ENCODE results near the gene PPIG. TPM values are rescaled to one million over a fixed set of nuclear protein-coding genes. Genes with fewer than 3 reads are reported as not detected.

PPIG gene
- total and polyA plus RNA-seq, 5 donors from 2014 or later = 50.6 to 81.6 (median 53.0) TPM

DNA sequence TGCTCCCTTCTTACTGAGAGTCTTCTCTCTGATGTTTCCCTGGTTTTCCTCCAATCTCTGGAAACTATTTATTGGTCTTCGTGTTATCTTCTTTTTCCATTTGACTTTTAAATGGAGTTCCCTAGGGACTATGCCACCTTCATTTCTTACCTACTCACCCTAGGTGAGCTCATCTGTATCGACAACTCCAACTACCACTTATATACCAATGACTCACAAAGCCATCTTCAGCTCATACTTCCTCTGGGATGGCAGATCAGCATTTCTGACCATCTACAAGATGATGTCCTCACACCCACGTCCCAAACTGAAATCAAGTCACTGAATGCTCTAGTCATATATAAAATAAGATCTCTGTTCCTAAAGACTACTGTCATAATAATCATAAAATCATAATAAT lies 69.5 kb downstream of the PPIG start:
- DNase-seq (no peak), ATAC-seq (ENCODE audit: low read depth in 2 of 2) (no peak)
- Mint-ChIP-seq H3K27ac (no peak overlapping the region), H3K4me1 (peaks cover 0 to 3% (median 0%) of the 10 kb centered on the region in 4 donors), H3K9me3 (peaks cover 0 to 3% (median 0%) of the 10 kb centered on the region in 7 donors), H3K36me3 (no peaks in the 10 kb centered on the region), H3K4me3 (no peak overlapping the region), H3K27me3 (peaks cover 38% of the 10 kb centered on the region)
- Histone ChIP-seq H3K36me3 (ENCODE audit: control insufficient read depth, insufficient read depth, low read length) (no peaks in the 10 kb centered on the region), H3K27me3 (ENCODE audit: control insufficient read depth, insufficient read depth, low read length) (peaks cover 3% of the 10 kb centered on the region), H3K4me3 (ENCODE audit: low read depth, low read length) (no peak overlapping the region), H3K4me1 (ENCODE audit: control insufficient read depth, insufficient read depth, low read length, poor library complexity, severe bottlenecking) (no peaks in the 10 kb centered on the region), H3K27ac (ENCODE audit: insufficient read depth, low read length, poor library complexity, severe bottlenecking) (no peak overlapping the region), H3K9me3 (ENCODE audit: control insufficient read depth in 2 of 2, low read length in 2 of 2) (no peaks in the 10 kb centered on the region)

DNA sequence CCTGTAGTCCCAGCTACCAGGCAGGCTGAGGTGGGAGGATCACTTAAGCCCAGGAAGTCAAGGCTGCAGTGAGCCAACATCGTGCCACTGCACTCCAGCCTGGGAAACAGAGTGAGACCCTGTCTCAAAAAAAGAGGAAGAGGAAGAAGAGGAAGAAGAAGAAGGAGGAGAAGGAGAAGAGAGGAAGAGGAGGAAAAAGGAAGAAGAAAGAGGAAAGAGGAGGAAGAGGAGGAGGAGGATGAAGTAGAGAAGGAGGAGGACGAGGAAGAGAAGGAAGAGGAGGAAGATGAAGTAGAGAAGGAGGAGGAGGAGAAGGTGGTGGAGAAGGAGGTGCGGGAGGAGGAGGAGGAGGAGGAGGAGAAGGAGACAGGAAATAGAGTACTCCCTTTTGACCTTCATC lies 72.0 kb downstream of the PPIG start:
- Mint-ChIP-seq H3K9me3 (peaks cover 0 to 3% (median 0%) of the 10 kb centered on the region in 7 donors), H3K4me1 (no peaks in the 10 kb centered on the region), H3K27me3 (peaks cover 37% of the 10 kb centered on the region), H3K4me3 (no peak overlapping the region), H3K27ac (peak overlapping the region in 1 of 3 donors; percentile 79), H3K36me3 (no peaks in the 10 kb centered on the region)
- no peaks in the 10 kb centered on the region for H3K36me3 ChIP-seq (ENCODE audit: control insufficient read depth, insufficient read depth, low read length)
- ATAC-seq (ENCODE audit: low read depth in 2 of 2) (no peak), DNase-seq (no peak)
- H3K27me3 ChIP-seq (ENCODE audit: control insufficient read depth, insufficient read depth, low read length) = peaks cover 5% of the 10 kb centered on the region
- no peak overlapping the region for H3K27ac ChIP-seq (ENCODE audit: insufficient read depth, low read length, poor library complexity, severe bottlenecking)
- H3K4me1 ChIP-seq (ENCODE audit: control insufficient read depth, insufficient read depth, low read length, poor library complexity, severe bottlenecking) = no peaks in the 10 kb centered on the region
- H3K9me3 ChIP-seq (ENCODE audit: control insufficient read depth in 2 of 2, low read length in 2 of 2) = no peaks in the 10 kb centered on the region
- H3K4me3 ChIP-seq (ENCODE audit: low read depth, low read length) = no peak overlapping the region

DNA sequence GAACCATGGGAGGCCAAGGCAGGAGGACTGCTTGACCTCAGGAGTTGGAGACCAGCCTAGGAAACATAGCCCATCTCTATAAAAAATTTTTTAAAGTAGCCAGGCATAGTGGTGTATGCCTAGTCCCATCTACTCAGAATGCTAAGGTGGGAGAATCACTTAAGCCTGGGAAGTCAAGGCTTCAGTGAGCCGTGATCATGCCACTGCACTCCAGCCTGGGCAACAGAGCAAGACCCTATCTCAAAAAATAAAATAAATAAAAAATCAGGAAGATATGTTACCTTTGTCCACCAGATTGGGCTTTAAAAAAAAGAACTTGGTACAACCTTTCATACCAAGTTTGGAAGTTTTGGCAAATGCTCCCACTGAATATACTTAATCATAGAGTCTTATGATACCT lies 74.7 kb downstream of the PPIG start:
- Histone ChIP-seq H3K4me3 (ENCODE audit: low read depth, low read length) (no peak overlapping the region), H3K9me3 (ENCODE audit: control insufficient read depth in 2 of 2, low read length in 2 of 2) (no peaks in the 10 kb centered on the region), H3K27me3 (ENCODE audit: control insufficient read depth, insufficient read depth, low read length) (peaks cover 2% of the 10 kb centered on the region), H3K27ac (ENCODE audit: insufficient read depth, low read length, poor library complexity, severe bottlenecking) (no peak overlapping the region), H3K36me3 (ENCODE audit: control insufficient read depth, insufficient read depth, low read length) (no peaks in the 10 kb centered on the region), H3K4me1 (ENCODE audit: control insufficient read depth, insufficient read depth, low read length, poor library complexity, severe bottlenecking) (no peaks in the 10 kb centered on the region)
- H3K36me3 Mint-ChIP-seq = no peaks in the 10 kb centered on the region
- DNase-seq = no peak
- H3K27ac Mint-ChIP-seq = no peak overlapping the region
- H3K4me1 Mint-ChIP-seq = no peaks in the 10 kb centered on the region
- peaks cover 0 to 1% (median 0%) of the 10 kb centered on the region in 7 donors for H3K9me3 Mint-ChIP-seq
- no peak for ATAC-seq (ENCODE audit: low read depth in 2 of 2)
- H3K4me3 Mint-ChIP-seq = no peak overlapping the region
- peaks cover 32% of the 10 kb centered on the region for H3K27me3 Mint-ChIP-seq

DNA sequence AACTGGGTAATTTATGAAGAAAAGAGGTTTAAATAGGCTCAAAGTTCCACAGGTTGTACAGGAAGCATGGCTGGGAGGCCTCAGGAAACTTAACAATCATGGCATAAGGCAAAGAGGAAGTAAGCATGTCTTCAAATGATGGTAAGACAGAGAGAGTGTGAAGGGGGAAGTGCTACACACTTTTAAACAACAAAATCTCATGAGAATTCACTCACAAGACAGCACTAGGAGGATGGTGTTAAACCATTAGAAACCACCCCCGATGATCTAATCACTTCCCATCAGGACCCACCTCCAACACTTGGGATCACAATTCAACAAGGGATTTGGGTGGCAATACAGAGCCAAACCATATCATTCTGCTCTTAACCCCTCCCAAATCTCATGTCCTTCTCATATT lies 75.2 kb downstream of the PPIG start:
- no peak overlapping the region for H3K27ac Mint-ChIP-seq
- H3K36me3 ChIP-seq (ENCODE audit: control insufficient read depth, insufficient read depth, low read length) = no peaks in the 10 kb centered on the region
- peaks cover 0 to 1% (median 0%) of the 10 kb centered on the region in 7 donors for H3K9me3 Mint-ChIP-seq
- no peaks in the 10 kb centered on the region for H3K4me1 Mint-ChIP-seq
- no peaks in the 10 kb centered on the region for H3K4me1 ChIP-seq (ENCODE audit: control insufficient read depth, insufficient read depth, low read length, poor library complexity, severe bottlenecking)
- no peaks in the 10 kb centered on the region for H3K9me3 ChIP-seq (ENCODE audit: control insufficient read depth in 2 of 2, low read length in 2 of 2)
- peaks cover 32% of the 10 kb centered on the region for H3K27me3 Mint-ChIP-seq
- no peak overlapping the region for H3K27ac ChIP-seq (ENCODE audit: insufficient read depth, low read length, poor library complexity, severe bottlenecking)
- no peak for ATAC-seq (ENCODE audit: low read depth in 2 of 2)
- DNase-seq = no peak
- no peak overlapping the region for H3K4me3 ChIP-seq (ENCODE audit: low read depth, low read length)
- no peak overlapping the region for H3K4me3 Mint-ChIP-seq
- H3K36me3 Mint-ChIP-seq = no peaks in the 10 kb centered on the region
- H3K27me3 ChIP-seq (ENCODE audit: control insufficient read depth, insufficient read depth, low read length) = peaks cover 2% of the 10 kb centered on the region

DNA sequence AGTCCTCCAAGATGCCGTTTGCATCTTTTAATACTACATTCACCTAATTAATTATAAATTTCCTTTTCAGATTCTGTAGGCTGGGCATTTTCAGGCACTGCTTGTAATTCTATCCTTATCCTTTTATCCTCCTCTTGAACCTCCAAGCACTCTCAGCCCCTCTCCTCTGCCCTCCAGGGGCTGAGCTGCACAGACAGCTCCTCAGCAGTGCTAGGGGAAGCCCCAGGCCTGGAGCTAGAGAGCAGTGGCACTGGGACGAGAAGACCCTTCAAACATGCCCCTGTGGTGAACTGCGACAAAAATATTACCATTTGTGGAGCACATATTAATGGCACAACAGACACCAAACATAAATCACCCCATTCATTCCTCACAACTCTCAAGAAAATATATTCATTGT lies 77.1 kb downstream of the PPIG start:
- Mint-ChIP-seq H3K4me1 (no peaks in the 10 kb centered on the region), H3K27ac (no peak overlapping the region), H3K36me3 (no peaks in the 10 kb centered on the region), H3K4me3 (no peak overlapping the region), H3K9me3 (peaks cover 0 to 1% (median 0%) of the 10 kb centered on the region in 7 donors), H3K27me3 (peaks cover 23% of the 10 kb centered on the region)
- no peak overlapping the region for H3K27ac ChIP-seq (ENCODE audit: insufficient read depth, low read length, poor library complexity, severe bottlenecking)
- no peaks in the 10 kb centered on the region for H3K36me3 ChIP-seq (ENCODE audit: control insufficient read depth, insufficient read depth, low read length)
- H3K4me3 ChIP-seq (ENCODE audit: low read depth, low read length) = no peak overlapping the region
- no peaks in the 10 kb centered on the region for H3K9me3 ChIP-seq (ENCODE audit: control insufficient read depth in 2 of 2, low read length in 2 of 2)
- H3K4me1 ChIP-seq (ENCODE audit: control insufficient read depth, insufficient read depth, low read length, poor library complexity, severe bottlenecking) = no peaks in the 10 kb centered on the region
- DNase-seq (no peak), ATAC-seq (ENCODE audit: low read depth in 2 of 2) (no peak)
- peaks cover 2% of the 10 kb centered on the region for H3K27me3 ChIP-seq (ENCODE audit: control insufficient read depth, insufficient read depth, low read length)

DNA sequence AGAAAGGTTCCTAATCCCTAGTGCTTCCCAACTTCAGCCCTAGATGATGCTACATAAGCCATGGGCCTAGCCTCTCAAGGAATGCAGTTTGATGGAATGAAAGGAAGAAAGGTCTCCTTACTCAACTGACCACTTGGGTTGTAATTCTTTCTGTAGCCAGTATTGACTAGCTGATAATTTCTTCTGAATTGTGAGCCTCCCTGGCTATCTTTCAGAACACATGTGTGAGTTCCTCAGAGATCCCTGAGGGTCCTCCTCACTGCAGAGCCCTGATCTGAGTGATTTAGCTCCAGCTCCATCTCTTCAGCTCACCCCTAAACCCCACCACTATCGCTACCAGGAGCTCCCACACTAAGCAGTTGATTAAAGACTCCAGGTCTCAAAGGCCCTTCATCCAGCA lies 78.6 kb downstream of the PPIG start:
- Histone ChIP-seq H3K4me1 (ENCODE audit: control insufficient read depth, insufficient read depth, low read length, poor library complexity, severe bottlenecking) (no peaks in the 10 kb centered on the region), H3K27ac (ENCODE audit: insufficient read depth, low read length, poor library complexity, severe bottlenecking) (no peak overlapping the region), H3K4me3 (ENCODE audit: low read depth, low read length) (no peak overlapping the region), H3K27me3 (ENCODE audit: control insufficient read depth, insufficient read depth, low read length) (peaks cover 5% of the 10 kb centered on the region), H3K9me3 (ENCODE audit: control insufficient read depth in 2 of 2, low read length in 2 of 2) (no peaks in the 10 kb centered on the region), H3K36me3 (ENCODE audit: control insufficient read depth, insufficient read depth, low read length) (no peaks in the 10 kb centered on the region)
- no peak overlapping the region for H3K27ac Mint-ChIP-seq
- H3K36me3 Mint-ChIP-seq = no peaks in the 10 kb centered on the region
- peaks cover 20% of the 10 kb centered on the region for H3K27me3 Mint-ChIP-seq
- DNase-seq = no peak
- no peak overlapping the region for H3K4me3 Mint-ChIP-seq
- no peak for ATAC-seq (ENCODE audit: low read depth in 2 of 2)
- no peaks in the 10 kb centered on the region for H3K4me1 Mint-ChIP-seq
- peaks cover 0 to 1% (median 0%) of the 10 kb centered on the region in 7 donors for H3K9me3 Mint-ChIP-seq

DNA sequence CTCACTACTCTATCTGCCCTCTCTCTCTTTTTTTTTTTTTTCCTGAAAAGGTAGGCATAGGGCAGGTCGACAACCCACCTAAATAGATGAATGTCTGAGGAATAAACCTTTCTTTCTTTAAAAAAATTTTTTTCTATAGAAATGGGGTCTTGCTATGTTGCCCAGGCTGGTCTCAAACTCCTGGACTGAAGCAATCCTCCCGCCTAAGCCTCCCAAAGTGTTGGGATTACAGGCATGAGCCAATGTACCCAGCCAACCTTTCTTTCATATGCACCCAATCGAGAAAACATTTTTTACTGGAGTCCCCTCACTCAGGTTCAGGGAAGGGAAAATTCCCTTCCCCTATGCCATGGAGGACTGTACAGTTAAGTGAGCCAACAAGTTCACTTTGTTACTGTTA lies 79.1 kb downstream of the PPIG start:
- ATAC-seq (ENCODE audit: low read depth in 2 of 2) (no peak), DNase-seq (no peak)
- Histone ChIP-seq H3K9me3 (ENCODE audit: control insufficient read depth in 2 of 2, low read length in 2 of 2) (no peaks in the 10 kb centered on the region), H3K36me3 (ENCODE audit: control insufficient read depth, insufficient read depth, low read length) (no peaks in the 10 kb centered on the region), H3K27ac (ENCODE audit: insufficient read depth, low read length, poor library complexity, severe bottlenecking) (no peak overlapping the region), H3K4me1 (ENCODE audit: control insufficient read depth, insufficient read depth, low read length, poor library complexity, severe bottlenecking) (no peaks in the 10 kb centered on the region), H3K4me3 (ENCODE audit: low read depth, low read length) (no peak overlapping the region), H3K27me3 (ENCODE audit: control insufficient read depth, insufficient read depth, low read length) (peaks cover 5% of the 10 kb centered on the region)
- H3K9me3 Mint-ChIP-seq = peaks cover 0 to 1% (median 0%) of the 10 kb centered on the region in 7 donors
- H3K27me3 Mint-ChIP-seq = peaks cover 20% of the 10 kb centered on the region
- H3K4me1 Mint-ChIP-seq = no peaks in the 10 kb centered on the region
- H3K27ac Mint-ChIP-seq = no peak overlapping the region
- no peaks in the 10 kb centered on the region for H3K36me3 Mint-ChIP-seq
- no peak overlapping the region for H3K4me3 Mint-ChIP-seq

DNA sequence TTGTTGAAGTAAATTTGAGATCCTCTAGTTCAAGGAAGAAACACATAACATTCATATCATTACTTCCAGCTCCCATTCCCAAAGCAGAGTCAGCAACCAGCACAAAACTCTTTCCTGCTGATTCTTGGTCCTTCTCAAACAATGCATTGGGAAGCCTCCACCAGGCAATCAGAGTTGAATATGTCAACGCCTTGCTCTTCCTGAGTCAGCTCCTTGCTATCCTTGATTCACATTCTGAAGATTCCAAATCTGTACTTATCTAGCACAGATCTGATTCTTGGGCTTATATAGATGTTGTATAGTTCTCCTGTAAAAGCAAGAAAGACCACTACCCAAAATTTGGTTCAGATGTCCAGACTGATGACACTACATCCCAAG lies 80.4 kb downstream of the PPIG start:
- Mint-ChIP-seq H3K4me3 (no peak overlapping the region), H3K4me1 (no peaks in the 10 kb centered on the region), H3K27ac (no peak overlapping the region), H3K27me3 (peaks cover 18% of the 10 kb centered on the region), H3K9me3 (peaks cover 0 to 3% (median 0%) of the 10 kb centered on the region in 7 donors), H3K36me3 (no peaks in the 10 kb centered on the region)
- Histone ChIP-seq H3K9me3 (ENCODE audit: control insufficient read depth in 2 of 2, low read length in 2 of 2) (no peaks in the 10 kb centered on the region), H3K27ac (ENCODE audit: insufficient read depth, low read length, poor library complexity, severe bottlenecking) (no peak overlapping the region), H3K4me1 (ENCODE audit: control insufficient read depth, insufficient read depth, low read length, poor library complexity, severe bottlenecking) (no peaks in the 10 kb centered on the region), H3K4me3 (ENCODE audit: low read depth, low read length) (no peak overlapping the region), H3K36me3 (ENCODE audit: control insufficient read depth, insufficient read depth, low read length) (no peaks in the 10 kb centered on the region), H3K27me3 (ENCODE audit: control insufficient read depth, insufficient read depth, low read length) (peaks cover 3% of the 10 kb centered on the region)
- no peak for ATAC-seq (ENCODE audit: low read depth in 2 of 2)
- DNase-seq = no peak
